ENCODE data around the gene PHLDB1. TPM values are rescaled to one million over a fixed set of nuclear protein-coding genes. Genes with fewer than 3 reads are reported as not detected.
A peak's percentile ranks its signal among the peaks of the same experiment; 100 is the strongest.

The PHLDB1 gene
- polyA plus RNA-seq, 1 experiment, result 83.0 TPM

DNA sequence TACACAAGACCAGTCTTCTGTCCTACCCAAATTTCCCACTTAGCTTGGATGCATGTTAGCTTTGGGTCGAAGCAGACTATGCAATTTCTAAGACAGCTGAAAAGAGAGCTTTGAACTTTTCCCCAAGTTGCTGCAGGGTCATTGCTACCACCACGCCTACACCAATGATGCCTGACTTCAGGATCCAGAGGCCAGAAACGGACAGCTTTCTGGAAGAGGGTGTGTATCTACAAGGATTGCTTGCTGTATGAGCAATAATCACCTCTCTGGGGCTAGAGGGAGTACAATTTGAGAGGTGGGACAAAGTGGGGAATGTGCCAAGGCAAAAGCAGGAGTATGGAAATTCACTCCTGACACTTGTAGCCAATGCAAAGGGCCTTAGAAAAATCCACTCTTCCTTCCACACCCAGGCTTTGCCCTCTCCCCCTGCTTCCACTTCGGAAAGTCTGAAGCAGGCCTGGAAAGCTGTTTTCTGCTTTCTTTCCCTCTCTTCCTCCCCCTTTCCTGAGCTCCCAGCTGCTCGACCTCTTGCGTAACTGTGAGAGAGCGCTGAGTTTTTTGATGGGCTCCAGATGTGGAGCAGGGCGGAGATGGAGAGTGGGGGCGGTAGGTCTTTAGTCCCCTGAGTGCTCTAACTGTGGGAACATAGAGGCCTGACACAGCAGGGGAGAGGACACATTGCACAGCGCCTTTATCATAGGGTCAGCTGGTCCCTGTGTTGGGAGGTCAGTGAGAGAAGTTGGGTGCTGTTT is 2.1 kb upstream of the PHLDB1 start:
- H3K4me3 ChIP-seq (ENCODE audit: low read depth, low read length), result peak overlapping the region; percentile 27
- TF ChIP-seq, protein P1, sequence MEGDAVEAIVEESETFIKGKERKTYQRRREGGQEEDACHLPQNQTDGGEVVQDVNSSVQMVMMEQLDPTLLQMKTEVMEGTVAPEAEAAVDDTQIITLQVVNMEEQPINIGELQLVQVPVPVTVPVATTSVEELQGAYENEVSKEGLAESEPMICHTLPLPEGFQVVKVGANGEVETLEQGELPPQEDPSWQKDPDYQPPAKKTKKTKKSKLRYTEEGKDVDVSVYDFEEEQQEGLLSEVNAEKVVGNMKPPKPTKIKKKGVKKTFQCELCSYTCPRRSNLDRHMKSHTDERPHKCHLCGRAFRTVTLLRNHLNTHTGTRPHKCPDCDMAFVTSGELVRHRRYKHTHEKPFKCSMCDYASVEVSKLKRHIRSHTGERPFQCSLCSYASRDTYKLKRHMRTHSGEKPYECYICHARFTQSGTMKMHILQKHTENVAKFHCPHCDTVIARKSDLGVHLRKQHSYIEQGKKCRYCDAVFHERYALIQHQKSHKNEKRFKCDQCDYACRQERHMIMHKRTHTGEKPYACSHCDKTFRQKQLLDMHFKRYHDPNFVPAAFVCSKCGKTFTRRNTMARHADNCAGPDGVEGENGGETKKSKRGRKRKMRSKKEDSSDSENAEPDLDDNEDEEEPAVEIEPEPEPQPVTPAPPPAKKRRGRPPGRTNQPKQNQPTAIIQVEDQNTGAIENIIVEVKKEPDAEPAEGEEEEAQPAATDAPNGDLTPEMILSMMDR (IDR thresholded peaks at IDR 0.05; ENCODE audit: low read depth, low read length), result no peak
- ChIA-PET CTCF (interaction anchor here (1.3 to 4.8 kb wide), 4 partner anchors 8 to 84 kb away, joined by 4 to 40 read pairs (median 8); no protein-coding TSS in a partner anchor), POLR2A (interaction anchor here (0.5 to 7.0 kb wide), 5 partner anchors 10 to 177 kb away, joined by 3 to 140 read pairs (median 7); partner anchors contain the start of gene ARCN1)
- H3K9me3 ChIP-seq (ENCODE audit: control insufficient read depth, insufficient read depth, low read length), result no peaks in the 10 kb centered on the region; the same call in 1 of the 2 replicates
- peak; percentile 85 for DNase-seq (ENCODE audit: low read depth, low spot score)
- no peaks in the 10 kb centered on the region for H3K27me3 ChIP-seq (ENCODE audit: control insufficient read depth, insufficient read depth, low read length)
- H3K27ac ChIP-seq (ENCODE audit: low read depth, low read length), result peak overlapping the region; percentile 82

DNA sequence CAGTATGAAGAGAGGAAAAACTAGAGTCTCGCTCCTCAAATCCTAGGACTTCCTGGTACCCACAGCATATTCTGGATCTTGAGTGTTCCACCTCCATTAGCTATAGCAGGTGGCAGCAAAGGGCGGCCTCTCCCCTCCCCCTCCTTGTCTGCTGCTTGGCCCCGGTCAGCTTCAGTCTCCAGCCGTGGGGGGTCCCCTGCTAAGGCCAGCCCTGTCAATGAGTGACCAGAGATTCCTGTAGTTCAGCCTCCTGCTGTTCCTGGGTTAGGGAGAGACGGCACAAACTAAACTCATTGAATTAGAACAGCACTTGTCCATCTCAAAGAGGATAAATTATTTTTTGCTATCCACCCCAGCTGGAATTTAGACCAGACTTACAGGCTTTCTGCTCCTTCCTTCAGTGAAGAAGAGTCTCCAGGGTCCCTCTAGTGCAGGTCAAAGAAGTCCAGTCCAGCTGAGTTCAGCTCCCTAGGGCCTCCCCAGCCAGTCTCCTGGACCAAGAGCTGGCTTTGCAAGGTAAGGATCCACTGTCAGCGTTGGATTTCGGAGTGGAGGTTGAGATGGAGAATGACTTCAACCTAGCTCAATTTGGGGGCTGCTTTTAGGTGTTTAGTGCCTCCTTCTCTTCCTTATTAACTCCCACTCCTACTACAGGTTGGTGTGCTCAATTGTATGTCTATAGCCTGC is 1.1 kb upstream of the PHLDB1 start:
- ChIA-PET CTCF (interaction anchor here (0.9 to 4.8 kb wide), 5 partner anchors 12 to 83 kb away, joined by 3 to 40 read pairs (median 4); no protein-coding TSS in a partner anchor), POLR2A (interaction anchor here (1.7 to 7.0 kb wide), 3 partner anchors 14 to 34 kb away, joined by 3 to 140 read pairs (median 7); partner anchors contain the start of gene ARCN1)
- Histone ChIP-seq H3K4me3 (ENCODE audit: low read depth, low read length) (no peak overlapping the region), H3K9me3 (ENCODE audit: control insufficient read depth, insufficient read depth, low read length) (no peaks in the 10 kb centered on the region; the same call in 1 of the 2 replicates), H3K27me3 (ENCODE audit: control insufficient read depth, insufficient read depth, low read length) (no peaks in the 10 kb centered on the region), H3K27ac (ENCODE audit: low read depth, low read length) (peak overlapping the region; percentile 82)
- TF ChIP-seq, protein P1 (IDR thresholded peaks at IDR 0.05; ENCODE audit: low read depth, low read length), result no peak
- no peak for DNase-seq (ENCODE audit: low read depth, low spot score)

DNA sequence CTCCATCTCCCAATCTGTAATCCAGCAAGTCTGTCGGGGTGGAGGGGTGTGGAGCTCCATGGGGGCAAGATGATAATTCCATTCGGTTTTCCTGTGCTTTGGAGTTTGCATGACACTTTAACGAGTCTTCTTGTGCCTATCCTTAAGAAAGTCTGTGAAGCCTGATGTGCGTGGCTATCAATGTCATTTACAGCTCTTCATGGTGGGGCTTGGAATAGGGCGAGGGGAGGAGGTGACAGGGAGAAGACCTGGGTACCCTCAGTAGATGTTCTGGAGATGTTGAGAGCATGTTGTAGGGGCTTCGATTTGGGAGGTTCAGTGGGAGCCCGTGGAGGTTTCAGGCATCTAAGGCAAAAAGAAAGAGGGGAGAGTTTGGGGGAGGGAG is 579 bp upstream of the PHLDB1 start:
- TF ChIP-seq, protein P1 (IDR thresholded peaks at IDR 0.05; ENCODE audit: low read depth, low read length), result no peak
- no peaks in the 10 kb centered on the region for H3K27me3 ChIP-seq (ENCODE audit: control insufficient read depth, insufficient read depth, low read length)
- POLR2A ChIA-PET, result interaction anchor here (0.7 to 7.0 kb wide), 3 partner anchors 13 to 391 kb away, joined by 3 to 140 read pairs (median 5); no protein-coding TSS in a partner anchor
- DNase-seq (ENCODE audit: low read depth, low spot score), result no peak
- H3K27ac ChIP-seq (ENCODE audit: low read depth, low read length), result no peak overlapping the region
- CTCF ChIA-PET, result interaction anchor here (0.9 to 4.8 kb wide), 4 partner anchors 12 to 54 kb away, joined by 3 to 40 read pairs (median 8); no protein-coding TSS in a partner anchor
- H3K4me3 ChIP-seq (ENCODE audit: low read depth, low read length), result no peak overlapping the region
- H3K9me3 ChIP-seq (ENCODE audit: control insufficient read depth, insufficient read depth, low read length), result no peaks in the 10 kb centered on the region; the same call in 1 of the 2 replicates

DNA sequence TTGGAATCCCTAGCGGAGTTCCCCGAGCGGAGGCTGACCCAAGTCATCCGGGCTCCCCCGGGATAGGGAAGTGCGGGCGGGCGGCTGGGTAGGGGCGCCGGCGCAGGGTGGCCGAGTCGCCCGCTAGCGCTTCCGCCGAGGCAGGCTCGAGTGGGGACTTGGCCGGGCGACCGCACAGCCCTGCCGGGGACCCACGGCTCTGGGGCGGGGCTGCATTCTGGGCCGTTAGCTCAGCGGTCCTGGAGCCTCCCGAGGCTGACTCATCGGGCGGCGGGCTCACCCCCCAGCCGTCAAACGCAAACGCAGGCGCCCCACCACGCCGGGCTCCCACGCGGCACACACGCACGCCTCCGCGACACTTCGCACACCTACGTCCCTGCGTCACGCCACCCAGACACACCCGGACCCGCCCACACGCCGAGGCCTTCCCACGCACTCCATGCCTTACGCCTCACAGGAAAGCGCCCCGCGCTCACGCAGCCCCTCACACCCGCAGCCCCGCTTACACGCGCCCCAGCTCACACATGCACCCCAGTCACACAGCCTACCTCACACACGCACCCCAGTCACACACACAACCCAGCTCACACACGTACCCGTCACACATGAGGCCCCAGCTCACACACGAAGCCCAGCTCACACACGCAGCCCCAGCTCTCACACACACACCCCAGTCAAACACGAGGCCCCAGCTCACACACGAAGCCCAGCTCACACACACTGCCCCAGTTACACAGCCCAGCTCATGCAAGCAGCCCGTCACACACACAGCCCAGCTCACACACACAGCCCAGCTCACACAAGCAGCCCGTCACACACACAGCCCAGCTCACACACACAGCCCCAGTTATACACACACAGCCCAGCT is 1.2 kb downstream of the PHLDB1 start:
- POLR2A ChIA-PET, result interaction anchor here (0.5 to 7.0 kb wide), 6 partner anchors 12 to 416 kb away, joined by 3 to 140 read pairs (median 5); partner anchors contain the start of gene ARCN1

More for the DNA sequence above, 1.2 kb downstream of the PHLDB1 start:
- DNase-seq (ENCODE audit: low read depth, low spot score), result no peak
- Histone ChIP-seq H3K4me3 (ENCODE audit: low read depth, low read length) (peak overlapping the region; percentile 83), H3K9me3 (ENCODE audit: control insufficient read depth, insufficient read depth, low read length) (no peaks in the 10 kb centered on the region; the same call in 1 of the 2 replicates), H3K27ac (ENCODE audit: low read depth, low read length) (peak overlapping the region; percentile 90), H3K27me3 (ENCODE audit: control insufficient read depth, insufficient read depth, low read length) (no peaks in the 10 kb centered on the region)
- CTCF ChIA-PET, result interaction anchor here (0.6 to 4.3 kb wide), 4 partner anchors 11 to 158 kb away, joined by 3 to 12 read pairs (median 9); no protein-coding TSS in a partner anchor
- TF ChIP-seq, protein P1 (IDR thresholded peaks at IDR 0.05; ENCODE audit: low read depth, low read length), result no peak

All from AG04450 (cell line).